Testis (tissue), 3 donors: ENCODE measurements around the gene OGFR. TPM values are rescaled to one million over a fixed set of nuclear protein-coding genes. Genes with fewer than 3 reads are reported as not detected.

Source experiments
- DNase-seq: peaks from one replicate; pipeline ENCODE4 v3.0.0-alpha.2; 2019
- H3K27ac ChIP-seq, 2 donors: fragments of 200-600 bp; sonication (generic); one replicate each; pipeline ENCODE4 v1.5.1; 2019
- H3K27me3 ChIP-seq: fragments of 200-600 bp; sonication (generic); one replicate; pipeline ENCODE4 v1.5.1; 2019
- H3K36me3 ChIP-seq: fragments of 200-600 bp; sonication (generic); one replicate; pipeline ENCODE4 v1.5.1; 2017; ENCODE audit warnings: low read depth; ENCODE audit errors: missing control alignments
- H3K4me1 ChIP-seq: fragments of 200-600 bp; sonication (generic); one replicate; pipeline ENCODE4 v1.5.1; 2019
- H3K4me3 ChIP-seq, 2 donors: fragments of 200-600 bp; sonication (generic); one replicate each; pipeline ENCODE4 v1.5.1; 2017 to 2019
- H3K9me3 ChIP-seq: fragments of 200-600 bp; sonication (generic); one replicate; pipeline ENCODE4 v1.5.1; 2017
- CTCF ChIP-seq, 3 experiments: fragments of 450-650 bp in 2 of 3; fragments of 200-600 bp in 1 of 3; sonication (generic) in 1 of 3; IDR thresholded peaks; one replicate each; pipeline ENCODE4 v1.5.1; 2016 to 2019; ENCODE audit warnings: antibody characterized with exemption in 3 of 3, mild to moderate bottlenecking in 2 of 3, moderate library complexity in 1 of 3
- POLR2A ChIP-seq: fragments of 450-650 bp; IDR thresholded peaks from one replicate; pipeline ENCODE4 v1.6.1; 2017; ENCODE audit warnings: antibody characterized with exemption, mild to moderate bottlenecking, moderate library complexity
- WGBS, 2 donors: methylation state at CpG; one replicate each; pipeline ENCODE4 v1.1.5; 2018; 5-methylcytosine and 5-hydroxymethylcytosine counted together
- intact Hi-C: fragments of 100-400 bp; cut with DNase I; formaldehyde crosslinking; loops from one replicate; pipeline ENCODE4 v1.15.1; 2023; ENCODE audit warnings: low total_unique reads
- polyA plus RNA-seq: library from polyadenylated mRNA; stranded (reverse); fragments of 350-450 nt; fragmentation: Illumina TruSeq; extraction: RNeasy Lipid Tissue Mini Kit (QIAGEN cat#74804); gene quantifications from one replicate; pipeline ENCODE4 v1.2.3, GENCODE V29; 2014; ENCODE audit warnings: low read depth, low replicate concordance; ENCODE audit not compliant: insufficient read depth
- total RNA-seq, 2 donors: library from RNA; depleted of rRNA; stranded (reverse); fragments of >200 nt; gene quantifications; one replicate each; pipeline ENCODE4 v1.2.3, GENCODE V29; 2016

The OGFR gene
- total and polyA plus RNA-seq, 3 donors from 2014 or later = 23.7 to 57.0 (median 46.6) TPM

- intact Hi-C loops = no loop called here
- peaks cover 8% of the 10 kb centered on the region for H3K4me1 ChIP-seq
- peak; percentile 92 for DNase-seq
- no peaks in the 10 kb centered on the region for H3K27me3 ChIP-seq
- H3K4me3 ChIP-seq = no peak overlapping the region
- H3K9me3 ChIP-seq = no peaks in the 10 kb centered on the region
- no peaks in the 10 kb centered on the region for H3K36me3 ChIP-seq
- H3K27ac ChIP-seq = no peak overlapping the region
- TF ChIP-seq POLR2A (no peak), CTCF (IDR thresholded peaks at IDR 0.05) (peak; percentile 89 to 94 (median 93))
- 39 to 42% methylated on average over 20 to 23 of the region's 23 CpGs for WGBS, 2 donors
Measured at GRCh38 chr20:62791301-62792181, 13.1 kb upstream of the OGFR start.

GRCh38 chr20:62792182-62792939, 12.3 kb upstream of the OGFR start:
- TF ChIP-seq CTCF (IDR thresholded peaks at IDR 0.05) = no peak
- peaks cover 13% of the 10 kb centered on the region for H3K4me1 ChIP-seq
- H3K27me3 ChIP-seq = no peaks in the 10 kb centered on the region
- intact Hi-C loops = no loop called here
- 78 to 94% methylated on average over 7 to 9 of the region's 9 CpGs for WGBS, 2 donors
- no peaks in the 10 kb centered on the region for H3K36me3 ChIP-seq
- H3K4me3 ChIP-seq = no peak overlapping the region
- H3K27ac ChIP-seq = no peak overlapping the region
- no peaks in the 10 kb centered on the region for H3K9me3 ChIP-seq
- no peak for DNase-seq

GRCh38 chr20:62792940-62793756, 11.5 kb upstream of the OGFR start:
- DNase-seq = no peak
- Histone ChIP-seq H3K27ac (peak overlapping the region; percentile 74 to 87), H3K27me3 (no peaks in the 10 kb centered on the region), H3K4me3 (peak overlapping the region; percentile 69 to 84), H3K4me1 (peaks cover 16% of the 10 kb centered on the region), H3K9me3 (no peaks in the 10 kb centered on the region), H3K36me3 (no peaks in the 10 kb centered on the region)
- WGBS, 2 donors = 71 to 79% methylated on average over 10 to 22 of the region's 22 CpGs
- intact Hi-C loops = no loop called here
- TF ChIP-seq CTCF (IDR thresholded peaks at IDR 0.05) (no peak), POLR2A (no peak)

GRCh38 chr20:62793757-62794006, 11.0 kb upstream of the OGFR start:
- peak overlapping the region; percentile 74 to 87 for H3K27ac ChIP-seq
- DNase-seq = no peak
- intact Hi-C loops = no loop called here
- TF ChIP-seq CTCF (IDR thresholded peaks at IDR 0.05) (no peak), POLR2A (no peak)
- H3K4me1 ChIP-seq = peaks cover 16% of the 10 kb centered on the region
- H3K9me3 ChIP-seq = no peaks in the 10 kb centered on the region
- no peaks in the 10 kb centered on the region for H3K27me3 ChIP-seq
- WGBS, 2 donors = 55% methylated on average over 3 of the region's 7 CpGs; no CpG with 5 or more reads in 1 of the 2 donors
- H3K36me3 ChIP-seq = no peaks in the 10 kb centered on the region
- peak overlapping the region; percentile 69 to 84 for H3K4me3 ChIP-seq
